Measurements from ENCODE around the gene DDX41.

DNA sequence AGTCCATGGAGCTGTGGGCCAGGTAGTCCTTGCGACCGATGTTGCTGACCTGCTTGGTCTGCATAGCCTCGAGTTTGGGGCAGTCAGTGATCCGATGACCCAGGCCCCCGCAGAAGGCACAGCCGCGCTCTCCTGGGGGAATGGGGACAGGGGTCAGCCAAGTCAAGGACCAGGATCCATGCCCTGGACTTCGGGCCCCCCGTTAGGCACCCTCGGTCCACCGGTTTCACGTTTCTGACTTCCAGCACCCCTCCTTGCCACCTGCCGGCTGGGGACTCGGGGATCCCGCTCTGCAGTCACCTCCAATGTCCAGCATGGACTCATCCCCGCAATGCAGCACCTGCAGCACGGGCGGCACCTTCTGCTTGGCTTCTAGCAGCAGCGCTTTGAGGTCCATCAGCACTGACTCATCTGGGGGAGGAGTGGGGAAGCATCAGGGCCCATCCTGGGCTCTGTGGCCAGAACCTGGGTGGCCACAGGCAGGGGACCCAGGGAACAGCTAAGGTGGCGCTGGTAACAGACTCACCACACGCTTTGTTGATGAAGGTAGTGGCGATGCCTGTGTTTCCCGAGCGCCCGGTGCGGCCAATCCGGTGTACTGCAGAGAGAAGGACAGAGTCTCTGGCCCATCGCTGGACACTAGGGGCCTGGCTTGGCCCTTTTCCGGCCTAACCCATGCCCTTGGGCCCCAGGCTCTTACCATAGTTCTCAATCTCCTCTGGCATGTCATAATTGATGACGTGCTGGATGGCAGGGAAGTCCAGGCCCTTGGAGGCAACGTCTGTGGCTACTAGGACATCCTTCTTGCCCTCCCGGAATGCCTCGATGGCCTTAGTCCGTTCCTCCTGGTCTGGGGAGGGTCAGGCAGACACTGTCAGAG is 4.7 kb downstream of the DDX41 start:
- TF ChIP-seq, protein P1, sequence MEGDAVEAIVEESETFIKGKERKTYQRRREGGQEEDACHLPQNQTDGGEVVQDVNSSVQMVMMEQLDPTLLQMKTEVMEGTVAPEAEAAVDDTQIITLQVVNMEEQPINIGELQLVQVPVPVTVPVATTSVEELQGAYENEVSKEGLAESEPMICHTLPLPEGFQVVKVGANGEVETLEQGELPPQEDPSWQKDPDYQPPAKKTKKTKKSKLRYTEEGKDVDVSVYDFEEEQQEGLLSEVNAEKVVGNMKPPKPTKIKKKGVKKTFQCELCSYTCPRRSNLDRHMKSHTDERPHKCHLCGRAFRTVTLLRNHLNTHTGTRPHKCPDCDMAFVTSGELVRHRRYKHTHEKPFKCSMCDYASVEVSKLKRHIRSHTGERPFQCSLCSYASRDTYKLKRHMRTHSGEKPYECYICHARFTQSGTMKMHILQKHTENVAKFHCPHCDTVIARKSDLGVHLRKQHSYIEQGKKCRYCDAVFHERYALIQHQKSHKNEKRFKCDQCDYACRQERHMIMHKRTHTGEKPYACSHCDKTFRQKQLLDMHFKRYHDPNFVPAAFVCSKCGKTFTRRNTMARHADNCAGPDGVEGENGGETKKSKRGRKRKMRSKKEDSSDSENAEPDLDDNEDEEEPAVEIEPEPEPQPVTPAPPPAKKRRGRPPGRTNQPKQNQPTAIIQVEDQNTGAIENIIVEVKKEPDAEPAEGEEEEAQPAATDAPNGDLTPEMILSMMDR (IDR thresholded peaks at IDR 0.05; ENCODE audit: low read length), result no peak
- no peak for TF ChIP-seq EZH2 (IDR thresholded peaks at IDR 0.05; ENCODE audit: borderline replicate concordance, low read length)

Measured in OCI-LY1 (cell line).